PFSK-1 (cell line): ENCODE results near the gene FNTB.

Experiments
- FOXP2 ChIP-seq: optimal IDR thresholded peaks from 2 replicates; pipeline ENCODE3; 2011; ENCODE audit warnings: borderline replicate concordance, control low read depth, inconsistent platforms; ENCODE audit not compliant: insufficient read depth; ENCODE audit errors: extremely low read length, extremely low read depth
- POLR2AphosphoS5 ChIP-seq: IDR thresholded peaks from 2 replicates; pipeline ENCODE4 v1.6.1; 2012; ENCODE audit warnings: low read depth, mild to moderate bottlenecking, control low read depth, low read length, moderate library complexity
- SIN3A ChIP-seq: IDR thresholded peaks from 2 replicates; pipeline ENCODE4 v1.6.1; 2012; ENCODE audit warnings: mild to moderate bottlenecking, low read length, moderate library complexity, borderline replicate concordance; ENCODE audit not compliant: insufficient read depth
- TAF1 ChIP-seq: IDR thresholded peaks from 2 replicates; pipeline ENCODE4 v1.6.1; 2012; ENCODE audit warnings: low read length, control low read depth, borderline replicate concordance; ENCODE audit not compliant: insufficient read depth
- TF ChIP-seq, protein P1 (sequence below), 2 experiments: IDR thresholded peaks; 2 replicates each; pipeline versions ENCODE4 v1.6.1 to v1.8.0; 2011 to 2012; ENCODE audit warnings: low read depth in 2 of 2, low read length in 2 of 2, control low read depth in 1 of 2, inconsistent platforms in 1 of 2, mild to moderate bottlenecking in 1 of 2, moderate library complexity in 1 of 2; ENCODE audit not compliant: insufficient read depth in 1 of 2

Gene FNTB

DNA sequence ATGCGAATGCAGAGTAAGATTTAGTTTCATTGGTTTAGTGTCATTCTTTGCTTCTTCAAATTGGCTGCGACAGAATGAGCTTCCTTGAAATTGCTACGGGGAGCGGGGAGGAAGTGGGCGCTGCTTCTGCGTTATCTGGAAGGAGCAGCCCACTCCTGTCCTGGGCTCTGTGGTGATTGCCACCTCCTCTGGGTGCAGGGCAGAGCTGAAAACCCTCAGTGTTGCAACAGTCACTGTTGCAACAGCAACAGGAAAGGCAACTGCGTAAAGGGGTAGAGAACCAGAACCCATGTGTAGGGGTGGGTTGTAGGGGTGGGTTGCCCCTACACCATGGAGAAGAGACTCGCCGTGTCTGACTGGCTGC is 57.9 kb downstream of the FNTB start:
- TF ChIP-seq SIN3A, result no peak

DNA sequence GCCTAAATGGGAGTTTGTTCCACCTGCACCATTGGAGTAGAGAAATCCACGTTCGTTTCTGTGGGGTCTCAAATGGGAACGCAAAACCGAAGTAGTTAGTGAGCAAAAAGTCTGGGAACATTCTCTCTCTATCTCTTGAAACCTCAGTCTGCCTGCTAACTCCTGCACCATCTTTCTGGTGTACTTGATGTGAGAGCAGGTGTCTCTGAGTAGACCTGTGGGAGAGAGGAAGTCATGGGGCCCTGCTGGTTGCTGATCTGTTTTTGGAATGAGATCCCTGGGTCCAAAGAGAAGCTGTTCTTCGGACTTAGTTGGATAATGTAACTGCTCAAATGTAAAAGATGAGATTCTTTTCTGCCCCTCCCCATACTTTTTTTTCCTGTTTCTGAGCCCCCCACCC is 58.3 kb downstream of the FNTB start:
- TF ChIP-seq TAF1 (no peak), POLR2AphosphoS5 (no peak), SIN3A (no peak)
- TF ChIP-seq, protein P1, sequence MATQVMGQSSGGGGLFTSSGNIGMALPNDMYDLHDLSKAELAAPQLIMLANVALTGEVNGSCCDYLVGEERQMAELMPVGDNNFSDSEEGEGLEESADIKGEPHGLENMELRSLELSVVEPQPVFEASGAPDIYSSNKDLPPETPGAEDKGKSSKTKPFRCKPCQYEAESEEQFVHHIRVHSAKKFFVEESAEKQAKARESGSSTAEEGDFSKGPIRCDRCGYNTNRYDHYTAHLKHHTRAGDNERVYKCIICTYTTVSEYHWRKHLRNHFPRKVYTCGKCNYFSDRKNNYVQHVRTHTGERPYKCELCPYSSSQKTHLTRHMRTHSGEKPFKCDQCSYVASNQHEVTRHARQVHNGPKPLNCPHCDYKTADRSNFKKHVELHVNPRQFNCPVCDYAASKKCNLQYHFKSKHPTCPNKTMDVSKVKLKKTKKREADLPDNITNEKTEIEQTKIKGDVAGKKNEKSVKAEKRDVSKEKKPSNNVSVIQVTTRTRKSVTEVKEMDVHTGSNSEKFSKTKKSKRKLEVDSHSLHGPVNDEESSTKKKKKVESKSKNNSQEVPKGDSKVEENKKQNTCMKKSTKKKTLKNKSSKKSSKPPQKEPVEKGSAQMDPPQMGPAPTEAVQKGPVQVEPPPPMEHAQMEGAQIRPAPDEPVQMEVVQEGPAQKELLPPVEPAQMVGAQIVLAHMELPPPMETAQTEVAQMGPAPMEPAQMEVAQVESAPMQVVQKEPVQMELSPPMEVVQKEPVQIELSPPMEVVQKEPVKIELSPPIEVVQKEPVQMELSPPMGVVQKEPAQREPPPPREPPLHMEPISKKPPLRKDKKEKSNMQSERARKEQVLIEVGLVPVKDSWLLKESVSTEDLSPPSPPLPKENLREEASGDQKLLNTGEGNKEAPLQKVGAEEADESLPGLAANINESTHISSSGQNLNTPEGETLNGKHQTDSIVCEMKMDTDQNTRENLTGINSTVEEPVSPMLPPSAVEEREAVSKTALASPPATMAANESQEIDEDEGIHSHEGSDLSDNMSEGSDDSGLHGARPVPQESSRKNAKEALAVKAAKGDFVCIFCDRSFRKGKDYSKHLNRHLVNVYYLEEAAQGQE (IDR thresholded peaks at IDR 0.05; ENCODE audit: insufficient read depth in 1 of 2, low read depth in 2 of 2, low read length in 2 of 2), result no peak

DNA sequence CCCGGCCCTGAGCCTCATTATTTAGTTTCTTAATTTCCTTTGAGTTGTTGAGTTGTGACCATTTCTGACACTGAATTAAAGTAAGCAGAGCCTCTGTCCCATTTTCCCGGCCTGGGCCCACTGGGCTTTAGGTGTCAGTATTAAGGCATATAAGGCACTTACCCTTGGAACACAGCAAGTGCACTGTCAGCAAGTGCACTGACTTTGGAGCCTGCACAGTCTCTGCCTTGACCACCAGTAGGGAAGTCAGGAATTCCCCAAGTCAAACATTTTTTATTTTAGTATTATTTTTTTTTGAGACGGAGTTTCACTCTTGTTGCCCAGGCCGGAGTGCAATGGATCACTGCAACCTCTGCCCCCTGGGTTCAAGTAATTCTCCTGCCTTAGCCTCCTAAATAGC is 59.0 kb downstream of the FNTB start:
- TF ChIP-seq, protein P1 (IDR thresholded peaks at IDR 0.05; ENCODE audit: insufficient read depth in 1 of 2, low read depth in 2 of 2, low read length in 2 of 2), result no peak
- TF ChIP-seq FOXP2, result no peak
- no peak for TF ChIP-seq SIN3A
- TF ChIP-seq TAF1, result no peak
- no peak for TF ChIP-seq POLR2AphosphoS5

DNA sequence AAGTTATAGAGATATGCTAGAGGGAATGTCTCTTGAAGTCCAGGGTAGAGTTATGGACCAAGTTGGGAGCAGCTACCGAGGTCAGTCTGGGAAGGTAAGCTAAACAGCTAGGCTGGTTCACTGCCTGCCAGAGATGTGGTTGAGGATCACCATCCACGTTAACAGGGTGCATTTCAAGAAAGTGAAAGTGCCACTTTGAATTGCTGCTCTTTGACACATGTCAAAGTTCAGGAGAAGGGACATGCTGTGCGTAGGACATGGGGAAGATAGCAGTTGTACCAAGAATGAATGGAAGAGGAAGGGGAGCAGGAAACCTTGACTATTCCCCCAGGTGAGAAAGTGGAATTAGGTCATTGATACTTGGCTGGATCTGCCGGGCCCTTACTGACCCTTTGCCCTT is 66.1 kb downstream of the FNTB start:
- TF ChIP-seq FOXP2 (no peak), POLR2AphosphoS5 (no peak), SIN3A (no peak), TAF1 (no peak)
- TF ChIP-seq, protein P1 (IDR thresholded peaks at IDR 0.05; ENCODE audit: insufficient read depth in 1 of 2, low read depth in 2 of 2, low read length in 2 of 2), result no peak

DNA sequence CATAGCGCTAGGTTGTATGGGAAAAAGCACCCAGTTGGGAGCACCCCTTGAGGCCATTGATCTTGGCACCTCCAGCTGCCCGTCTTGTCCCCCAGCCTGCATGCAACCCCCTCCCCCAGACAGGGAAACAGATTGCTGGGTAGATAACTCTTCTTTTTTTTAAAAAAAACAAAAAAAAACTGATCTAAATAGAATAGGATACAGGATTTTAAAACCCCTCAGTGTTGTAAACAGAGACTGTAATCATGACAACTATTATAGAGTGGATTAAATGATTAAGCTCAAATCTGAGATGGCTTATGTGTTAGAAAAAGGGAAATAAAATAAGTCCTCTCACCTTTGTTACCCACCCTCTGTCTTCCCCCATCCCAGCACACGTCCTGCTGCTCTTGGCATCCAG is 66.8 kb downstream of the FNTB start:
- TF ChIP-seq POLR2AphosphoS5 (no peak), TAF1 (no peak), SIN3A (no peak), FOXP2 (no peak)
- TF ChIP-seq, protein P1 (IDR thresholded peaks at IDR 0.05; ENCODE audit: insufficient read depth in 1 of 2, low read depth in 2 of 2, low read length in 2 of 2), result no peak

DNA sequence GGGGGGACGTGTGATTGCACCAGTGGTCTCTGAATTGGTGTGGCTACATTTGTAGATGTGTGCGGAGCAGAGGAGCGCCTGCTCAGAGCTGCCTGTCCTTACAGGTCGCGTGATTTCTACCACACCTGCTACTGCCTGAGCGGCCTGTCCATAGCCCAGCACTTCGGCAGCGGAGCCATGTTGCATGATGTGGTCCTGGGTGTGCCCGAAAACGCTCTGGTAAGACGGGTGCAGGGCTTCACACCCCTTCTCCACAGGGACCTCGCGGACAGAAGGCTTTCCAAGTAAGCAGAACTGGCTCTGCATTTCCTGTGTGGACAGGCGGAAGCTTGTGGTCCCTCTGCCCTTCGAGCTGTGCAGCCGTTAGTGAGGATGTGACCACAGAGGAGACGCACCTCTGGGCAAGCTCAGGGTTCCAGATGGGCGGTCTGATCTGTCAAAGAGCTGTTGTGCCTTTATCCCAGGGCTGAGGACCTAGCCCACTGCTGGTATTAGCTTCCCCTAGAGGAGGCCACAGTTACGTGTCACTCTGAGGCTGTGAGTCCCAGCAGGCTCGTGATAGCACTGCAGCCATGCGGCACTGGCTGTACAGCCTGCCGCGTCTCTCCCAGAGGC is 67.9 kb downstream of the FNTB start:
- TF ChIP-seq SIN3A (no peak), TAF1 (no peak), POLR2AphosphoS5 (no peak), FOXP2 (no peak)
- TF ChIP-seq, protein P1 (IDR thresholded peaks at IDR 0.05; ENCODE audit: insufficient read depth in 1 of 2, low read depth in 2 of 2, low read length in 2 of 2), result no peak
